Chondrocyte (in vitro differentiated cells): ENCODE measurements around the gene CERK. TPM values are rescaled to one million over a fixed set of nuclear protein-coding genes. Genes with fewer than 3 reads are reported as not detected.
"Not testable (repeated sequence)": the region's sequence is repeated elsewhere in the genome, so short reads cannot be mapped to it uniquely, and the experiment has no call there.

Experiments used
- DNase-seq: peaks from one replicate; pipeline ENCODE4 v3.0.0; 2021; ENCODE audit warnings: mixed read lengths, low spot score
- H3K27ac Mint-ChIP-seq: one replicate; pipeline ENCODE4 v1.8.0; 2021; ENCODE audit warnings: mild to moderate bottlenecking, moderate library complexity, mixed read lengths; ENCODE audit not compliant: unreplicated experiment
- H3K27me3 Mint-ChIP-seq: 2 replicates; pipeline ENCODE4 v1.8.0; 2021; ENCODE audit warnings: low read depth, mixed read lengths
- H3K36me3 Mint-ChIP-seq: 2 replicates; pipeline ENCODE4 v1.8.0; 2021; ENCODE audit warnings: low read depth, mixed read lengths
- H3K4me1 Mint-ChIP-seq: 2 replicates; pipeline ENCODE4 v1.8.0; 2021; ENCODE audit warnings: low read depth, mild to moderate bottlenecking, mixed read lengths
- H3K4me3 Mint-ChIP-seq: one replicate; pipeline ENCODE4 v1.8.0; 2021; ENCODE audit warnings: mild to moderate bottlenecking, moderate library complexity, mixed read lengths; ENCODE audit not compliant: unreplicated experiment
- H3K9me3 Mint-ChIP-seq: 2 replicates; pipeline ENCODE4 v1.8.0; 2021; ENCODE audit warnings: low read depth, mixed read lengths
- CTCF ChIP-seq: fragments of 200-600 bp; sonication (generic); IDR thresholded peaks from 2 replicates; pipeline ENCODE4 v1.5.0; 2021; ENCODE audit warnings: antibody characterized with exemption, mild to moderate bottlenecking, moderate library complexity
- total RNA-seq: library from RNA; stranded (reverse); gene quantifications from 3 replicates; pipeline ENCODE4 v1.2.1, GENCODE V29; 2021

The CERK gene
- total RNA-seq, 1 donor from 2014 or later = 28.8 TPM

- no peak overlapping the region for H3K4me3 Mint-ChIP-seq
- no peaks in the 10 kb centered on the region for H3K9me3 Mint-ChIP-seq
- H3K27ac Mint-ChIP-seq = no peak overlapping the region
- peaks cover 5% of the 10 kb centered on the region for H3K36me3 Mint-ChIP-seq
- DNase-seq = no peak
- H3K27me3 Mint-ChIP-seq = no peaks in the 10 kb centered on the region
- peaks cover 6% of the 10 kb centered on the region for H3K4me1 Mint-ChIP-seq
- TF ChIP-seq CTCF = no peak
Observed at GRCh38 chr22:46638601-46639431, 99.2 kb downstream of the CERK start.

GRCh38 chr22:46637711-46638600, 100.1 kb downstream of the CERK start:
- no peak overlapping the region for H3K4me3 Mint-ChIP-seq
- peaks cover 7% of the 10 kb centered on the region for H3K4me1 Mint-ChIP-seq
- peaks cover 2% of the 10 kb centered on the region for H3K36me3 Mint-ChIP-seq
- no peak for TF ChIP-seq CTCF
- no peak overlapping the region for H3K27ac Mint-ChIP-seq
- no peak for DNase-seq
- H3K9me3 Mint-ChIP-seq = no peaks in the 10 kb centered on the region
- no peaks in the 10 kb centered on the region for H3K27me3 Mint-ChIP-seq

GRCh38 chr22:46636221-46637002, 101.6 kb downstream of the CERK start:
- Mint-ChIP-seq H3K4me1 (peaks cover 7% of the 10 kb centered on the region), H3K9me3 (no peaks in the 10 kb centered on the region), H3K36me3 (no peaks in the 10 kb centered on the region), H3K4me3 (no peak overlapping the region), H3K27me3 (no peaks in the 10 kb centered on the region), H3K27ac (no peak overlapping the region)
- no peak for TF ChIP-seq CTCF
- DNase-seq = no peak

- Mint-ChIP-seq H3K27me3 (no peaks in the 10 kb centered on the region), H3K9me3 (no peaks in the 10 kb centered on the region), H3K27ac (no peak overlapping the region), H3K4me1 (peaks cover 7% of the 10 kb centered on the region), H3K36me3 (no peaks in the 10 kb centered on the region), H3K4me3 (no peak overlapping the region)
- no peak for DNase-seq
- TF ChIP-seq CTCF = peak; percentile 43
Observed at GRCh38 chr22:46635756-46636155, 102.3 kb downstream of the CERK start.

GRCh38 chr22:46634973-46635685, 102.9 kb downstream of the CERK start:
- not testable (repeated sequence) for H3K9me3 Mint-ChIP-seq, H3K36me3 Mint-ChIP-seq, H3K4me1 Mint-ChIP-seq, H3K4me3 Mint-ChIP-seq, H3K27me3 Mint-ChIP-seq, DNase-seq, H3K27ac Mint-ChIP-seq

Other genes starting within 250 kb of the CERK start
- 27.9 to 42.7 TPM (median 29.8 TPM) in 3 replicates for gene CELSR1, start 200.6 kb downstream of the CERK start, total RNA-seq
- gene GRAMD4, start 117.9 kb downstream of the CERK start, total RNA-seq = 23.8 to 44.8 TPM (median 31.7 TPM) in 3 replicates
- 18.9 to 21.1 TPM (median 18.9 TPM) in 3 replicates for gene TBC1D22A, start 24.4 kb upstream of the CERK start, total RNA-seq